ENCODE results near the gene NFU1. TPM values are rescaled to one million over a fixed set of nuclear protein-coding genes. Genes with fewer than 3 reads are reported as not detected.
A peak's percentile ranks its signal among the peaks of the same experiment; 100 is the strongest.

Gene NFU1
- total RNA-seq, 1 experiment from 2014 or later: 38.2 TPM

DNA sequence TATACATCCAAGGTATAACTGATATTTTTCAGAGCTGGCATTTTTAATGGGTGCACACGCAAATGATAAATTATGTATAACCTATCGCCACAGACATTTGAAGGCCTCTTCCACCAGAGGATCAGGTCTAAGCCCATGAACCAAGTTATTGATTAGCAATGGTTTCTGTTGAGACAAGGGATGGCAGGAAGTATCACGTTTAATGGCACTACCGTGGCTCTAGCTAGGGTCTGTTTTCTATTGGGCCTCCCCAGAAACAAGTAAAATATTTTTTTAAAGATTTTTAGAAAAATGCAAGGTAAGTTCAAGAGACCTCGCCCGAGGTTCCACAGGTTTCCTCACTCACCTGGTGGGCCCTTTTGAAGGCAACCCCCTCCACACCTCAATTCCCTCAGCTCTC, 50.9 kb downstream of the NFU1 start:
- CTCF ChIA-PET: interaction anchor here (2.2 kb wide), 1 partner anchor 11 kb away, joined by 5 read pairs; no protein-coding TSS in a partner anchor
- RAD21 ChIA-PET (ENCODE audit: low non-redundant PET in 1 of 2, low total read pairs in 2 of 2, uncharacterized antibody in 2 of 2, unreplicated experiment in 2 of 2): no interaction called here
- Histone ChIP-seq H3K9ac (ENCODE audit: low read length) (peak overlapping the region; percentile 70), H3K27me3 (ENCODE audit: insufficient read depth, low read length) (no peaks in the 10 kb centered on the region), H3K4me3 (replicated peaks in 1 of 2; ENCODE audit: low read depth in 1 of 2, low read length in 2 of 2) (peak overlapping the region; percentile 70 to 76), H3K4me1 (ENCODE audit: control insufficient read depth in 1 of 2, insufficient read depth in 2 of 2, low read length in 2 of 2) (peaks cover 8 to 15% of the 10 kb centered on the region in 2 experiments; a peak in 3 of 4 replicates), H3K9me2 (ENCODE audit: insufficient read depth) (no peaks in the 10 kb centered on the region), H3K27ac (ENCODE audit: low read depth, low read length) (no peak overlapping the region; the same call in 1 of the 2 replicates), H3K4me2 (ENCODE audit: low read length) (peak overlapping the region; percentile 90), H3K36me3 (ENCODE audit: control insufficient read depth in 1 of 2, insufficient read depth in 2 of 2, low read length in 2 of 2) (no peaks in the 10 kb centered on the region), H4K20me1 (ENCODE audit: insufficient read depth) (no peaks in the 10 kb centered on the region), H2AFZ (ENCODE audit: low read depth, low read length, poor library complexity, severe bottlenecking) (no peak overlapping the region), H3K9me3 (ENCODE audit: control insufficient read depth in 1 of 2, insufficient read depth in 1 of 2, low read depth in 1 of 2, low read length in 2 of 2) (no peaks in the 10 kb centered on the region), H3K79me2 (ENCODE audit: insufficient read depth, low read length) (peaks cover 46% of the 10 kb centered on the region)
- TSS peak; percentile 59 for BruUV-seq (replicated peaks)
- no peak for DNase-seq (ENCODE audit: low read depth, low spot score)
- POLR2A ChIA-PET: interaction anchor here (1.6 kb wide), 1 partner anchor 51 kb away, joined by 3 read pairs; the partner anchor contains the start of gene NFU1
- TF ChIP-seq, protein P1, sequence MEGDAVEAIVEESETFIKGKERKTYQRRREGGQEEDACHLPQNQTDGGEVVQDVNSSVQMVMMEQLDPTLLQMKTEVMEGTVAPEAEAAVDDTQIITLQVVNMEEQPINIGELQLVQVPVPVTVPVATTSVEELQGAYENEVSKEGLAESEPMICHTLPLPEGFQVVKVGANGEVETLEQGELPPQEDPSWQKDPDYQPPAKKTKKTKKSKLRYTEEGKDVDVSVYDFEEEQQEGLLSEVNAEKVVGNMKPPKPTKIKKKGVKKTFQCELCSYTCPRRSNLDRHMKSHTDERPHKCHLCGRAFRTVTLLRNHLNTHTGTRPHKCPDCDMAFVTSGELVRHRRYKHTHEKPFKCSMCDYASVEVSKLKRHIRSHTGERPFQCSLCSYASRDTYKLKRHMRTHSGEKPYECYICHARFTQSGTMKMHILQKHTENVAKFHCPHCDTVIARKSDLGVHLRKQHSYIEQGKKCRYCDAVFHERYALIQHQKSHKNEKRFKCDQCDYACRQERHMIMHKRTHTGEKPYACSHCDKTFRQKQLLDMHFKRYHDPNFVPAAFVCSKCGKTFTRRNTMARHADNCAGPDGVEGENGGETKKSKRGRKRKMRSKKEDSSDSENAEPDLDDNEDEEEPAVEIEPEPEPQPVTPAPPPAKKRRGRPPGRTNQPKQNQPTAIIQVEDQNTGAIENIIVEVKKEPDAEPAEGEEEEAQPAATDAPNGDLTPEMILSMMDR (IDR thresholded peaks at IDR 0.05 in 2 of 3, conservative IDR thresholded peaks at IDR 0.05 in 1 of 3; ENCODE audit: borderline replicate concordance in 1 of 3, insufficient read depth in 1 of 3, low read depth in 2 of 3, low read length in 2 of 3): no peak
- TF ChIP-seq SP1 (IDR thresholded peaks at IDR 0.05; ENCODE audit: low read depth) (no peak), ZNF274 (IDR thresholded peaks at IDR 0.05; ENCODE audit: low read depth, low read length) (no peak), EZH2 (IDR thresholded peaks at IDR 0.05) (no peak), POLR2AphosphoS5 (IDR thresholded peaks at IDR 0.05; ENCODE audit: low read depth, low read length) (no peak), YY1 (IDR thresholded peaks at IDR 0.05; ENCODE audit: extremely low read depth, insufficient replicate concordance, low read depth, low read length) (no peak), EGR1 (IDR thresholded peaks at IDR 0.05; ENCODE audit: low read depth) (no peak), ELF1 (IDR thresholded peaks at IDR 0.05; ENCODE audit: borderline replicate concordance, low read depth) (no peak), SRF (IDR thresholded peaks at IDR 0.05; ENCODE audit: low read depth) (no peak), FOSL1 (IDR thresholded peaks at IDR 0.05; ENCODE audit: low read depth) (no peak), CBX3 (IDR thresholded peaks at IDR 0.05; ENCODE audit: low read depth) (no peak)
- ATAC-seq: no peak
- intact Hi-C loops (cut with micrococcal nuclease): loop anchor here (10.0 kb wide), 1 partner anchor 328 kb away; no protein-coding TSS in a partner anchor
